CD8-positive, alpha-beta memory T cell (primary cell): ENCODE data around the gene DAGLA. TPM values are rescaled to one million over a fixed set of nuclear protein-coding genes. Genes with fewer than 3 reads are reported as not detected.

ENCODE experiments used
- CTCF ChIA-PET: fragments of 350-600 bp; sonication (Branson Sonifier 250); formaldehyde crosslinking; loops from one replicate; lab custom pipeline; 2021; ENCODE audit warnings: antibody characterized with exemption; lab: Charles Lee
- POLR2A ChIA-PET: fragments of 350-600 bp; sonication (Branson Sonifier 250); formaldehyde crosslinking; loops from one replicate; lab custom pipeline; 2021; ENCODE audit warnings: antibody characterized with exemption; lab: Charles Lee
- DNase-seq, 5 donors: peaks; one replicate each; pipeline versions ENCODE4 v3.0.0 to v3.0.0-alpha.2; 2020 to 2022; ENCODE audit warnings: mixed read lengths in 1 of 5
- H3K27ac ChIP-seq: one replicate; pipeline ENCODE4 v1.7.0; 2013; ENCODE audit warnings: low read depth, mild to moderate bottlenecking, low read length, moderate library complexity
- H3K27me3 ChIP-seq: 2 replicates; pipeline ENCODE4 v1.7.0; 2013; ENCODE audit warnings: low read length, mild to moderate bottlenecking; ENCODE audit not compliant: insufficient read depth, poor library complexity, severe bottlenecking
- H3K36me3 ChIP-seq: 2 replicates; pipeline ENCODE4 v1.7.0; 2013; ENCODE audit warnings: mild to moderate bottlenecking, low read length, moderate library complexity; ENCODE audit not compliant: insufficient read depth
- H3K4me1 ChIP-seq: 2 replicates; pipeline ENCODE4 v1.7.0; 2013; ENCODE audit warnings: mild to moderate bottlenecking, low read length, moderate library complexity; ENCODE audit not compliant: insufficient read depth
- H3K4me3 ChIP-seq: 2 replicates; pipeline ENCODE4 v1.7.0; 2013; ENCODE audit warnings: mild to moderate bottlenecking, low read length
- H3K9me3 ChIP-seq: 2 replicates; pipeline ENCODE4 v1.7.0; 2013; ENCODE audit warnings: mild to moderate bottlenecking, low read length
- H3K27ac Mint-ChIP-seq, 8 donors: one replicate each; pipeline ENCODE4 v1.8.0; 2020 to 2021; ENCODE audit warnings: mixed read lengths in 8 of 8, mild to moderate bottlenecking in 6 of 8, inconsistent platforms in 3 of 8, moderate library complexity in 3 of 8
- H3K27me3 Mint-ChIP-seq, 2 donors: one replicate each; pipeline ENCODE4 v1.8.0; 2020 to 2021; ENCODE audit warnings: mixed read lengths in 2 of 2, mild to moderate bottlenecking in 1 of 2, moderate library complexity in 1 of 2
- H3K36me3 Mint-ChIP-seq, 3 donors: one replicate each; pipeline ENCODE4 v1.8.0; 2020 to 2021; ENCODE audit warnings: mixed read lengths in 3 of 3, inconsistent platforms in 1 of 3, mild to moderate bottlenecking in 1 of 3
- H3K4me1 Mint-ChIP-seq, 3 donors: one replicate each; pipeline ENCODE4 v1.8.0; 2020 to 2021; ENCODE audit warnings: mixed read lengths in 3 of 3, inconsistent platforms in 1 of 3, mild to moderate bottlenecking in 1 of 3
- H3K4me3 Mint-ChIP-seq, 7 donors: one replicate each; pipeline ENCODE4 v1.8.0; 2020 to 2021; ENCODE audit warnings: mixed read lengths in 7 of 7, mild to moderate bottlenecking in 6 of 7, moderate library complexity in 4 of 7, inconsistent platforms in 2 of 7
- H3K9me3 Mint-ChIP-seq, 5 donors: one replicate each; pipeline ENCODE4 v1.8.0; 2020 to 2022; ENCODE audit warnings: mixed read lengths in 5 of 5, mild to moderate bottlenecking in 3 of 5, moderate library complexity in 2 of 5, inconsistent platforms in 1 of 5
- polyA plus RNA-seq: library from polyadenylated mRNA; unstranded; fragments of 300-500 nt; fragmentation: Illumina TruSeq; gene quantifications from one replicate; pipeline ENCODE4 v1.2.3, GENCODE V29; 2021
- total RNA-seq, 2 experiments: library from RNA; stranded (reverse); gene quantifications; one replicate each; pipeline ENCODE4 v1.2.3, GENCODE V29; 2021

Gene DAGLA
- total and polyA plus RNA-seq, 3 experiments from 2014 or later = 0.11 to 0.20 TPM; not detected in 1

DNA sequence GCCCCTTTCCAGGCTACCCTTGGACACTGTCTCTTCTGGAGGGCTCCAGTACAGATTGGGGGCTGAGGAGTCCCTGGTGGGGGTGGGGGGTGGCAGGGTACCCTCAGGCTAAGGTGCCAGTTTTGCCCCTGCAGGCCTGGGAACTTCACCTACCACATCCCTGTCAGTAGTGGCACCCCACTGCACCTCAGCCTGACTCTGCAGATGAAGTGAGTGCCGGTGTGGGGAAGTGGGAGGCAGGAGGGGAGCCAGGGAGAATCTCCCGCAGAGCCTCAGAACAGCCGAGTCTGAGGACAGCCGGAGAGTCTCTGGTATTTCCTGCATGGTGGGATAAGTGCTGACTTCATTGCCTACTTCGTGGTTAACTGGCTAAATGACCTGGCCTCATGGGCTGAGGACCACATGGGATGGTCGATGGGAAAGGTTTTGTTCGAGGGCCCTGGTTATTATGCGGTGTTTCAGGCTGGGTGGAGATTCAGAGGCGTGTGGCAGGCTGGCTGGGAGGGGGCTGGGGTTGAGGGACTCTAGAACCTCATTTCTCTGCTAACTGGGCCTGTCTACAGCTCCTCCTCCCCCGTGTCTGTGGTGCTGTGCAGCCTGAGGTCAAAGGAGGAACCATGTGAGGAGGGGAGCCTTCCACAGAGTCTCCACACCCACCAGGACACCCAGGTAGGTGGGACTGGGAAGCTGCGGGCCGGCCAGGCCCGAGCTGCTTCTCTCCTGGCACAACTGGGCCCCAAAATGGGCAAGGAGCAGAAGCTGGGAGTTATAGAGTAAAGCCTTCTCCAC is 103.7 kb downstream of the DAGLA start:
- Mint-ChIP-seq H3K4me3 (no peak overlapping the region), H3K27ac (peak overlapping the region in 2 of 8 donors; percentile 23 to 36), H3K27me3 (no peaks in the 10 kb centered on the region), H3K4me1 (peaks cover 0 to 2% (median 0%) of the 10 kb centered on the region in 3 donors), H3K36me3 (peaks cover 0 to 54% (median 2%) of the 10 kb centered on the region in 3 donors), H3K9me3 (no peaks in the 10 kb centered on the region)
- Histone ChIP-seq H3K4me3 (no peak overlapping the region), H3K9me3 (no peaks in the 10 kb centered on the region), H3K4me1 (no peaks in the 10 kb centered on the region), H3K36me3 (peaks cover 24% of the 10 kb centered on the region), H3K27ac (no peak overlapping the region), H3K27me3 (no peaks in the 10 kb centered on the region)
- ChIA-PET POLR2A (no interaction called here), CTCF (no interaction called here)
- DNase-seq = no peak

DNA sequence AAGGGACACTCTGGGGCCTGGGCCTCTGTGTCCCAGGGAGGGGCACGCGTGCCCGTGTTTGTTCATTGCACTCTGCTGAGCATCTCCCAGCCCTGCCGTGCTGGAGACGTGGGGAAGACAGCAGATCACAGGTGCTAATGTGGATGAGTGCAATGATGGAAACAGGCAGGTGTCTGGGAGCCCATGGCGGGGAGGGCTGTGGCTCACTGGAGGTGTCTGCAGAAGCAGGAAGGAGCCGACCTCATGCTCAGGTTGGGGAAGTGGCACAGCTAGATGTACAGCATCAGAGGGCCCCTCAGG is 104.3 kb downstream of the DAGLA start:
- no peaks in the 10 kb centered on the region for H3K9me3 ChIP-seq
- no peak overlapping the region for H3K27ac ChIP-seq
- DNase-seq = no peak
- Mint-ChIP-seq H3K4me1 (peaks cover 0 to 4% (median 2%) of the 10 kb centered on the region in 3 donors), H3K27me3 (no peaks in the 10 kb centered on the region), H3K36me3 (peaks cover 0 to 59% (median 2%) of the 10 kb centered on the region in 3 donors), H3K4me3 (no peak overlapping the region), H3K27ac (peak overlapping the region in 1 of 8 donors; percentile 29), H3K9me3 (no peaks in the 10 kb centered on the region)
- POLR2A ChIA-PET = no interaction called here
- peaks cover 30% of the 10 kb centered on the region for H3K36me3 ChIP-seq
- H3K4me1 ChIP-seq = no peaks in the 10 kb centered on the region
- CTCF ChIA-PET = no interaction called here
- no peak overlapping the region for H3K4me3 ChIP-seq
- no peaks in the 10 kb centered on the region for H3K27me3 ChIP-seq

DNA sequence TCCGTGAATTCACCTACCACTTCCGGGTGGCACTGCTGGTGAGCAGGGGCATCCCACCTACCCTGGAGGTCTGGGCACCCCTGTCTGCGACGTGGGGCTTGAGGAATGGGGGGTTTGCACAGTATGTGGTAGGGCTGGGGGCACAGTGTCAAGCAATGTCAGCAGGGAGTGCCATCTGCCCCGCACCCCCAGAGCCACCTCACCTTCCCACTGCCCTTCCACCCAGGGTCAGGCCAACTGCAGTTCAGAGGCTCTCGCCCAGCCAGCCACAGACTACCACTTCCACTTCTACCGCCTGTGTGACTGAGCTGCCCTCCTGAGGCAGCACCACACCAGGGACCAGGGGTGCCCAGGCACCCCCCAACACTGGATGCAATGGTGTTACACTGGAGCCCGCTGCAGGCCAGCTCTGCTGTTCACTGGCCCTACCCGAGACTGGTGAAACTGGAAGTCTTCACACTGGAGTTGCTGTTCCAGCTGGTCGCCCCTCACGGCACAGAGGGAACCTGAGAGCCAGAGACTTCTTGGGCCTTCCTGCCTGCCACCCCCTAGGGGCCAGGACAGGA is 105.7 kb downstream of the DAGLA start:
- Histone ChIP-seq H3K36me3 (peaks cover 41% of the 10 kb centered on the region), H3K27ac (no peak overlapping the region), H3K4me1 (no peaks in the 10 kb centered on the region), H3K27me3 (no peaks in the 10 kb centered on the region), H3K4me3 (no peak overlapping the region), H3K9me3 (no peaks in the 10 kb centered on the region)
- Mint-ChIP-seq H3K27ac (peak overlapping the region in 1 of 8 donors; percentile 61), H3K36me3 (peaks cover 0 to 72% (median 5%) of the 10 kb centered on the region in 3 donors), H3K27me3 (no peaks in the 10 kb centered on the region), H3K4me1 (peaks cover 5 to 18% (median 9%) of the 10 kb centered on the region in 3 donors), H3K9me3 (no peaks in the 10 kb centered on the region), H3K4me3 (no peak overlapping the region)
- POLR2A ChIA-PET = no interaction called here
- CTCF ChIA-PET = interaction anchor here (1.0 kb wide), 1 partner anchor 11 kb away, joined by 5 read pairs; no protein-coding TSS in a partner anchor
- no peak for DNase-seq

DNA sequence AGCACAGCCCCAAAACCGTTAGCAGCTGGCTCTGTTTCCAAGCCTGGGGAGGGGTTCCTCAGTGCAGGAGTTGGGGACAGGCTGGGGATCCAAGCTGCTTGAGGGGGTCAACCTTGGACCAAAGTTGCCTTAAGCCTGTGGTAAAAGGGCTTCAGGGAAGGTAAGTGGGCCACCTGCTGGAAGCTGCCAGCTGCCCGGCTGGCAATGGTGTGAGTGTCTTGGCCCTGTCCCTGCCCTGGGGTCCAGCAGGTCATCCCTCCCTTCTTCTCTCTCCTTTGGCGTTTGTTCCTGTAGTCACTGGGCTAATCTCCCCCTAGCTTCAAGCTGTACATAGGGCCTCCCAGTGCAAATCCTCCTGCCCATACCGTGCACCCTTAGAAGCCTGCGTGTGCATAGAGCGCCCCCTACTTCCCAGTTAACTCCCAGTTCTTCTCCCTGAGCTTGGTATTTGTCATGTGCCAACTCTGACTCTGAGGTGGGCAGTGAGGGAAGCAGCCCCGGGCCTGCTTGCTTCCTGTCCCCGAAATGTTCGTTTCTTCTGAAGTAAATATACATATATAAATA is 107.8 kb downstream of the DAGLA start:
- POLR2A ChIA-PET = no interaction called here

DNA sequence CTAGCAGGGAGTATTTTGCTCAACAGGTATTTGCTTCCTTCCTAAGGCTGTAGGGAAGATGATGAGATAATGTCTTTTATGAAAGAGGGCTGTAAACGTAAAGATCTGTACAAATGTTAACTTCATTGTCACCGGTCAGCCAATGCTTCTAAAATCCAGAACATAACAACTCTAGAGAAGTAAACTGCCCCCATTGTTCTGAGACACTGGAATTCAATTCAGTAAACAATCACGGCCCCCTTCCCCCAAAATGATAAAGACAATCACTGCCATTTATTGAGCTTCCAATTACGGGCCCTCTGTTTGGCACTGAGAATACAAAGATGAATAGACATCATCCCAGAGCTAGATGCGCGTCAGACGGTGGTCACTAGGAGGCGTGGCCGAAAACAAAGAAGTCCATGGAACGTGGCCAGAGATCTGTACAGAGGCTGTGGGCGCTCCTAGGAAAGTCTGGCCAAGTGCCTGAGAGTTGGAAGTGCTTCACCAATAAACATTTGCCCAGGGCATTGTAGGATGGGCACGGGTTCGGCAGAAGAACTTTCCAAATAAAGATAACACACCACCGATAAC is 111.6 kb downstream of the DAGLA start:
- DNase-seq = peak in 2 of 5 donors; percentile 28 to 39
- POLR2A ChIA-PET = interaction anchor here (2.9 kb wide), 1 partner anchor 176 kb away, joined by 8 read pairs; the partner anchor contains the start of gene FTH1
- no peaks in the 10 kb centered on the region for H3K27me3 ChIP-seq
- CTCF ChIA-PET = interaction anchor here (1.1 to 2.2 kb wide), 3 partner anchors 58 to 316 kb away, joined by 3 to 12 read pairs (median 5); no protein-coding TSS in a partner anchor
- H3K27me3 Mint-ChIP-seq = no peaks in the 10 kb centered on the region
- H3K4me3 ChIP-seq = peak overlapping the region; percentile 92
- H3K27ac Mint-ChIP-seq = peak overlapping the region; percentile 96 to 100 (median 99)
- H3K36me3 Mint-ChIP-seq = peaks cover 0 to 62% (median 2%) of the 10 kb centered on the region in 3 donors
- no peaks in the 10 kb centered on the region for H3K9me3 ChIP-seq
- H3K4me3 Mint-ChIP-seq = peak overlapping the region; percentile 91 to 100 (median 92)
- H3K4me1 ChIP-seq = peaks cover 17% of the 10 kb centered on the region
- H3K9me3 Mint-ChIP-seq = no peaks in the 10 kb centered on the region
- peaks cover 20 to 44% (median 31%) of the 10 kb centered on the region in 3 donors for H3K4me1 Mint-ChIP-seq
- H3K27ac ChIP-seq = peak overlapping the region; percentile 94
- H3K36me3 ChIP-seq = peaks cover 40% of the 10 kb centered on the region

More for the DNA sequence above, 107.8 kb downstream of the DAGLA start:
- H3K9me3 Mint-ChIP-seq = no peaks in the 10 kb centered on the region
- Histone ChIP-seq H3K4me1 (peaks cover 11% of the 10 kb centered on the region), H3K9me3 (no peaks in the 10 kb centered on the region), H3K27ac (no peak overlapping the region), H3K27me3 (no peaks in the 10 kb centered on the region), H3K4me3 (no peak overlapping the region), H3K36me3 (peaks cover 41% of the 10 kb centered on the region)
- H3K4me3 Mint-ChIP-seq = peak overlapping the region in 1 of 7 donors; percentile 18
- peak overlapping the region in 2 of 8 donors; percentile 32 to 91 for H3K27ac Mint-ChIP-seq
- H3K27me3 Mint-ChIP-seq = no peaks in the 10 kb centered on the region
- no peak for DNase-seq
- H3K4me1 Mint-ChIP-seq = peaks cover 13 to 34% (median 22%) of the 10 kb centered on the region in 3 donors
- H3K36me3 Mint-ChIP-seq = peaks cover 0 to 80% (median 5%) of the 10 kb centered on the region in 3 donors
- CTCF ChIA-PET = interaction anchor here (1.3 to 1.7 kb wide), 4 partner anchors 9 to 294 kb away, joined by 3 to 5 read pairs (median 4); no protein-coding TSS in a partner anchor

DNA sequence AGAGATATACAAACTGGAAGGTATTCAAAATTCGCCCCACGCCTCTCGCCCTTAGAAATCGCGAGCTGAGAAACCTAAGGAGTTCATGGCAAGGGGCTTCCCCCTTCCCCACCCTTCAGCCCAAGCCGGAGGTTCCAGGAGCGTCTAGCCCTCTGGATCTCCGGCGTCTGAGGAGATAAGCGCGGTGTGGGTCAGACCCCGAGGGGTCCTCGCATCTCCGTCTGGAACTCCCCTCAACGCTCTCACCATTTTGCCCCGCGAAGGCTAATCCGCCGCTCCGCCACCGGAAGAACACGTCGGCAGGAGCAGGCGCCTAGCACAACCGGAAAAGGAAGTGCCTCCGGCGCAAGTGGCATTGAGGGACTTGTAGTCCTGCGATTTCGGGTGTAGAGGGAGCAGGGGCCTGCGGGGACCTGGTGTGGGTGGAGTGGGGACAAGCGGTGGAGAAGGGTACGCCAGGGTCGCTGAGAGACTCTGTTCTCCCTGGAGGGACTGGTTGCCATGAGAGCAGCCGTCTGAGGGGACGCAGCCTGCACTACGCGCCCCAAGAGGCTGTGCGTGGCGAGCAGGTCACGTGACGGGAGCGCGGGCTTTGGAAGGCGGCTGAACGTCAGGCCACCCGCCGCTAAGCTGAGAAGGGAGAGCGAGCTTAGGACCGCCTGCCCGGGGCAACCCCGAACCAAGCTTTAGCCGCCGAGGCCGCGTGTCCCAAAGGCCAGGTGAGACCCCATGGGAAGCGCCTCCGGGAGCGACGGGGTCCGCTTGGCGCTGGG is 112.3 kb downstream of the DAGLA start, which contains the start of the genes FEN1 and TMEM258:
TSS of gene FEN1 (plus strand) at position 602 of the 773 bp plus-strand sequence. CDS start 2,451 bp downstream, outside the sequence.
TSS of gene TMEM258 (minus strand) at position 290 of the 773 bp plus-strand sequence. CDS start at position 249, 41 bp downstream.
- Histone ChIP-seq H3K4me3 (peak within 1 kb of the TSS; percentile 92), H3K27me3 (no peaks in the 10 kb centered on the region), H3K36me3 (peaks cover 33% of the 10 kb centered on the region), H3K4me1 (peaks cover 17% of the 10 kb centered on the region), H3K9me3 (no peaks in the 10 kb centered on the region), H3K27ac (peak within 1 kb of the TSS; percentile 94)
- POLR2A ChIA-PET = interaction anchor here (0.6 to 2.9 kb wide), 3 partner anchors 175 to 879 kb away, joined by 3 to 8 read pairs (median 4); partner anchors contain the start of gene FTH1
- Mint-ChIP-seq H3K4me3 (peak within 1 kb of the TSS; percentile 91 to 100 (median 92)), H3K9me3 (no peaks in the 10 kb centered on the region), H3K27ac (peak within 1 kb of the TSS; percentile 96 to 100 (median 99)), H3K36me3 (peaks cover 0 to 58% (median 2%) of the 10 kb centered on the region in 3 donors), H3K27me3 (no peaks in the 10 kb centered on the region), H3K4me1 (peaks cover 24 to 49% (median 36%) of the 10 kb centered on the region in 3 donors)
- peak; percentile 80 to 91 (median 85) for DNase-seq
- CTCF ChIA-PET = interaction anchor here (1.1 to 2.2 kb wide), 6 partner anchors 22 to 519 kb away, joined by 3 to 12 read pairs (median 5); partner anchors contain the start of gene FADS1
